NCI-H2029 (cell line): ENCODE measurements around the gene SLC10A2.
"Not testable (repeated sequence)": the region's sequence is repeated elsewhere in the genome, so short reads cannot be mapped to it uniquely, and the experiment has no call there.

Experiments used
- DNase-seq: peaks from one replicate; lab custom pipeline; 2025; lab: John Stamatoyannopoulos, UW

SLC10A2 gene, protein sequence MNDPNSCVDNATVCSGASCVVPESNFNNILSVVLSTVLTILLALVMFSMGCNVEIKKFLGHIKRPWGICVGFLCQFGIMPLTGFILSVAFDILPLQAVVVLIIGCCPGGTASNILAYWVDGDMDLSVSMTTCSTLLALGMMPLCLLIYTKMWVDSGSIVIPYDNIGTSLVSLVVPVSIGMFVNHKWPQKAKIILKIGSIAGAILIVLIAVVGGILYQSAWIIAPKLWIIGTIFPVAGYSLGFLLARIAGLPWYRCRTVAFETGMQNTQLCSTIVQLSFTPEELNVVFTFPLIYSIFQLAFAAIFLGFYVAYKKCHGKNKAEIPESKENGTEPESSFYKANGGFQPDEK

GRCh38 chr13:103066079-103066780, at the start of gene SLC10A2:
Gene SLC10A2 (minus strand): TSS chr13:103066417. CDS start chr13:103066249, 168 bp downstream.
- no peak for DNase-seq

- DNase-seq, result no peak
Measured at GRCh38 chr13:103107580-103107979, 41.4 kb upstream of the SLC10A2 start.

DNA sequence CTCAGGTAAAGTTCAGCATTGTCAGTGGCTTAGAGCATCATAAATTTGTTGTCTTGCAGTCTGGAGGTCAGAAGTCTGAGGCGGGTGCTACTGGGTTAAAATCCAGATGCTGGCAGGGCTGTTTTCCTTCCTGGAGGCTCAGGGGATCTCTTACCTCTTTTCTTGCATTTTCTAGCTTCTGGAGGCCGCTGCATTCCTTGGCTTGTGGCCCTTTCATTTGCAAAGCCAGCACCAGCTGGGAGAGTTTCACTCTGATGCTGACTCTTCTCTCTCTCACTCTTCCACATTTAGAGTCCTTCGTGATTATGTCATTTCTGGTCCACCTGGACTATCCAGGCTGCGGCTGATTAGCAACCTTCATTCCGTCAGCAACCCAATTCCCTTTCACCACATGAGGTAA, 38.1 kb upstream of the SLC10A2 start:
- no peak for DNase-seq

GRCh38 chr13:103103456-103103855, 37.2 kb upstream of the SLC10A2 start:
- not testable (repeated sequence) for DNase-seq

DNA sequence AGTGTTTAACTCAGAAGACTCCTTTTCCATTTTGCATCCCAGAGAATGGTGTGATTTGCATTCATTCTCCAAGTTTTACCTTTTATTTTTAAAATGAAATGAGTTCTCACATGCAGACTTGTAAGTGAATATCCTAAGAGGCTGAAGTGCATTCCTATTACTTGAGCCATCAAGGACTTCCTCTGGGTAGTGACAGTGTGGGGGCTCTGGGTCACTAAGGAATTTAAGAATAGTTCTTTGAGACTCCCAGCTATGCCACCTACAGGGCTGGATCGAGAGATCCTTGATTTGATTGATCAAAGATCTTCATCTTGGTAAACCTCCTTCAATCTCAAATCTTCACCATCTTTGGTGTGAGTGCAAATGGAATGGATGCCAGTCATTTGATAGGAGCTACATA, 36.3 kb upstream of the SLC10A2 start:
- no peak for DNase-seq

- DNase-seq, result no peak
Measured at GRCh38 chr13:103101901-103102300, 35.7 kb upstream of the SLC10A2 start.

GRCh38 chr13:103101500-103101899, 35.3 kb upstream of the SLC10A2 start:
- no peak for DNase-seq

- DNase-seq, result no peak
Measured at GRCh38 chr13:103100830-103101229, 34.6 kb upstream of the SLC10A2 start.

DNA sequence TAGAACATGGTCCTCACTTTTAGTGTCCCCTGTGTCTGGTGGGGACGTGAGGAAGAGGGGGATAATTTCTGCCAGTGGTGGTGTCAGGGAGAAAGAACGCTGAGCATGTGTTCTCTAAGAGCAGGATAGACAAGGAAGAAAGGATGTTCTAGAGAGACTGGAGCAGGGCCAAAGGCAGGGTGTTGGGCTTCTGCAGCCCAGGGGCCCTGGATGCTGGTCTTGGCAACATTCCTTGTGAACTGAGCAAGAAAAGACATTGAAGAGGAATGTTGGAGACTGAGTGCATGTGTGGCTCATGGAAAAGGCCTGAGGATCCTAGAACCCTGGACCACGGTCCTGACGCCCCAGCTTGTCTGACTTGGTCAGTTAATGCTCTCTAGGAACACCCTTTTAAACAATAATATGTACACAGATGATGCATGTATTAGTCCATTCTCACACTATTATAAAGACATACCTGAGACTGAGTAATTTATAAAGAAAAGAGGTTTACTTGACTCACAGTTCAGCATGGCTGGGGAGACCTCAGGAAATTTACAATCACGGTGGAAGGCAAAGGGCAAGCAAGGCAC, 33.6 kb upstream of the SLC10A2 start:
- no peak for DNase-seq

GRCh38 chr13:103098535-103098934, 32.3 kb upstream of the SLC10A2 start:
- no peak for DNase-seq

DNA sequence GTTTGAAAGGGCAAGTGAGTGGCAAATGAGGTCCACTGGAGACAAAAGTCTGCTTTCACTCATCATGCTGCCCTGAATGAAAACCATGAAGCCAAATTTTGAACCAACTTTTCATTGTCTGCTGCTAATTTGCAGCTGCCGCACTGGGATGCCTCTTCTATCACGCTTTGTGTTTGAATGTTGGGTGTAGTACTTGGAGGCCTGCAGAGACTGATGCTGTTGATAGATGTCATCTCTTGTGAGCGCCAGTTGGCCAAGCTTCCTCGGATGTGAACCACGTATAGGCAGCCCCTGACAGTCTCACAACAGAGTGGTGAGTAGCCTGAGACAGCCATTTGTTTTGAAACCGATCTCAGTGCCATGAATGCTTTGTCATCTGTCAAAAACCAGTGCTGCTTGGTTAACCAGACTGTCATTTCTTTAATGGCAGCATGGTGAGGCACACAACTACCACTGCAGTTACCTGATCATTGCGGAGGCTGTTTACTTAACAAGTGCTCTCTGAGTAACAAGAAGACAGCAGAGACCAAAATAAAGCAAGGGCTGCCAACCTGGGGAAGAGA, 31.2 kb upstream of the SLC10A2 start:
- DNase-seq, result no peak

- not testable (repeated sequence) for DNase-seq
Measured at GRCh38 chr13:103093649-103094048, 27.4 kb upstream of the SLC10A2 start.

DNA sequence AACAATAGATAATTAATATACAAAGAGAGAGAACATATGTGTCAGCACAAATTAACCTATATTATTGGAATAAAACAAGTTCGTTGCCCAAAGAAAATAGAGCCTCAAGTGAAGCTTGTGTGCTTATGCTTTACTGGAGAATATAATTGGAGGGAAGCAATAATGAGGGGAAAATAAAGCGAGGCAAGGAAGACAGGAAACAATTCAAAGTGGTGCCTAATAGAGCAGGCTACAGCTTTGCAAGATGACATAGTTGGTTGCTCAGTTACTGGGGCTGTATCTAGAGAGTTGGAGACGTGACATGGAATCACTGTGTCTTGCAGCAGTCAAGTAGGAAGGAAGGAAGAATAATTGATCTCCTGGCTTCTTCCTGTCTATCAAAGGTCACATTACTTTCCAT, 21.1 kb upstream of the SLC10A2 start:
- no peak for DNase-seq

DNA sequence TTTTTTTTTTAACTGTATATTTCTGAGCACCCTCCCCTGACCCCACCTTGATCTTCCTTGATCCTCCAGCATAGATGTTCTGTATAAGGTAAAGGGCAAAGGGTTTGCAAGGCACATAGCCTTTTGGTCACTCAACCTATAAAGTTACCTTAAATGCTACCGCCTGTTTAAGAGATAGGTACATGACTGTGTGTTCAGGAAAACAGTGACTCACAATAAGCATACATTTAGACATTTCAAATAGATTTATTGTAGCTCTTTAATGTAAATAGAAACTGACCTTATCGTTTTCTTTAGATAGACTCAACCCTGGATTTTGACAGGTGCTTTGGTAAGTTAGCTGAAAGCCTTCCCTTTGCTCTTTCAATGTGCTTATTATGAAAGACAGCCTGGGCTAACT, 15.2 kb upstream of the SLC10A2 start:
- DNase-seq, result no peak

- no peak for DNase-seq
Measured at GRCh38 chr13:103078158-103078557, 11.9 kb upstream of the SLC10A2 start.

DNA sequence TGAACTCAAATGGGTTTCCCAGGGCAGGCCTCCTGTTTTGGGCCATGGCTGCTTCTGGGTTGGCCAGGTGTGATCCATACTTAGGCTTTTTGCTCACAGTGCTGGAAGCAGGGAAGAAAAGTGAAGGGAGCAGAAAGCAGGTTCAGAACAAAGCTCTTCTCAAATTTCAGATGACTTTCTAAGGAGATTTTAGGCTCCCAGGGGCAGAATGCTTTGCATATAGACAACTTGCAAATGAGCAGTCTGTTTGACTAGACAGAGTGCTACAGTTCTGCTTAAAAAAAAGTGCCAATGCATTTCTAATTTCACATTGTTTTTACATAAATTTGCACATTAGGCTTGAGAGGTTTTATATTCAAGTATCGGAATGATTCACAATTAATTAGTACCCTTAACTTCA, 2.6 kb upstream of the SLC10A2 start:
- DNase-seq, result no peak

DNA sequence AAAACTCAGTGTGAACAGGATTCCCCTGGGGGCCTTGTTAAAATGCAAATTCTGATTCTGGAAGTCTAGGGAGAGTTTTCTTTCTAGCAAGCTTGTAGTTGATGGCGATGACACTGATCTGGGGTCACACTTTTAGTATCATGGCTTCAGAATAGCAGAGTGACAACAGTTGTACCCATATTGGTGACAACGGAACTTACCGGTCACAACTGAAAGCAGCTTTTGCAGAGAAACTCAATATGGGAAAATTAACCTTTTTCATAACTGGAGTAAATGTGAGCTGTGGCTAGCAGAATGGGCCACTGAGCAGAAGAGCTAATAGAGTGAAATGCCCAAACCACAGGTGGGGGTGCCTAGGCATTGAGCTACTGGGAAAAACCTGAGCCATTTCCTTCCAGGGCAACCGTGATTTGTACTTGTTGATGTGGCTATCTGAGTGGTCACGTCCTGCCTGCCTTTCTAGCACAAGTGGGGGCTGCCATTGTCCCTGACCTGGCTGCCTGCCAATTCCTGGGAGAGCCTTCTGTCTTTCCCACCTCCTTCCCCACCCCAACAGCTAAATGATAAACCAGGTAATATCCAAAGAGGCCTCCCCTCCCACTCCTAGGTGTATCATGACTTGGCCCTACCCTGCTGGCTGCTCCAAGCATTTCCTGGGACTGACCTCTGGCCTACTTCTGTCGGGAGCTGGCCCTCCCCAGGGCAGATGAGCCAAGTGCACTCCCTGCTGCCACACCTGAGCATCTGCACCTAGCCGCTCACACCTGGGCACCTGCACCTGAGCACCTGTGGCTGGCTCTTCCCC, 1.7 kb upstream of the SLC10A2 start:
- DNase-seq, result no peak

- DNase-seq, result no peak
Measured at GRCh38 chr13:103066781-103067345, 646 bp upstream of the SLC10A2 start.

DNA sequence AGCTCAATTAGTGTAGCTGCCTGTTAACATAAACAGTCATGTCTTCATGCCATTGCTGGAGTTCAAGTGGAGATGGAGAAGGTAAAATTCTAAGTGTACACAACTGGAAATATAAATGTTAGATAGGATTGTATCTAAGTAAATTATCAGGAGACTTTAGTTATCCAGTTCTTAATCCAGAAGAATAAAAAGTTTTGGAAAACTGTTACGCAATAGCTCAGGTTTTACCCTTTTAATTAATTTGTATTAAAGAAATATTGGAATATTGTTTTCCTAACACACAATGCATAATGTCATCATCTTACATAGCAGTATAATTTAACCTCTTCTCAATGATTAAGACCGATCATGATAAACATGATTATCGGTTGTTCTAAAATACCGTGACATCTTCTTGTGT, 2.8 kb downstream of the SLC10A2 start:
- no peak for DNase-seq

DNA sequence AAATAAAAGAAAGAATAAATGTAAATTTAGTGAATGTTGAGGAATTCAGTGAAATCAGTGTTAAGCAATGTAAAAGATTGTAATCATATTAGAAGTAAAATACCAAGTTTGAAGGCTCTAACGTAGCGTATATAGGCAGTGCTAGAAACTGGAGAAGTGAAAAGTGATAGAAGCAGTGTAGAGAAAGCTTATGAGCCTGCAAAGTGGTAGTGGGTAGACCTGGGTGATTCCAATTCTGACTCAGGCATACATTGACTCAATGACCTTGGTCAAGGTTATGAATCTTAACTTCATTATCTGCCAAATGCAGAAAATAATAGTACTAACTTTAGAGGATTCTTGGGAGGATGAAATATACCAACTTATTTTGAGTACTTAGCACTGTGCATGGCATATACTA, 4.1 kb downstream of the SLC10A2 start:
- DNase-seq, result no peak

DNA sequence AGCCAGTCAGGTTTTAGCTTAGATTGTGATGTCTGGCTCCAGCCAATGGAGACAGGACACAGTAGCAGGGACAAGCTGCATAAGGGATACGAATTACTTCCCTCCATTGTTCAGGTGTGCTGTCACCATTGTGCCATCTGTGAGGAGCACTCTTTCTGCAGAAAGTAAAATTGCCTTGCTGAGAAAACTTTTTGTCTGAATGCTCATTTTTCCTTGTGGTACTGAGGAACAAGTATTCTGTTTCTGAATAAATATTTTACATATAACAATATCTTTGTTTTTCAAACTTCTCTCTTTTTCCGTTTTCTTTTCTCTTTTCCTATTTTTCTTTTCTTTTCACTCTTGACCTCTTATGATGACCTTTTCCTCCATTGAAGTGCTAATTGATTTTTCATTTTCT, 10.2 kb downstream of the SLC10A2 start:
- no peak for DNase-seq

- DNase-seq, result no peak
Measured at GRCh38 chr13:103055166-103055565, 11.1 kb downstream of the SLC10A2 start.
